Measurements from ENCODE around the gene DPM2.
A peak's percentile ranks its signal among the peaks of the same experiment; 100 is the strongest.

Gene DPM2

GRCh38 chr9:127913682-127914081 lies 24.0 kb downstream of the DPM2 start:
- H3K36me3 ChIP-seq (ENCODE audit: control insufficient read depth, low read length) = peaks cover 60% of the 10 kb centered on the region
- H3K4me2 ChIP-seq (ENCODE audit: low read length) = no peak overlapping the region
- no peaks in the 10 kb centered on the region for H4K20me1 ChIP-seq (ENCODE audit: control insufficient read depth, insufficient read depth, low read depth, low read length)
- H3K79me2 ChIP-seq (ENCODE audit: control insufficient read depth, low read length) = peaks cover 22% of the 10 kb centered on the region
- peaks cover 60% of the 10 kb centered on the region for H3K4me1 ChIP-seq (ENCODE audit: control insufficient read depth, low read length)
- no peak for TF ChIP-seq CTCF (IDR thresholded peaks at IDR 0.05; ENCODE audit: low read depth, low read length, poor library complexity, severe bottlenecking)
- TF ChIP-seq EZH2phosphoT487 (IDR thresholded peaks at IDR 0.05; ENCODE audit: borderline replicate concordance, low read length) = no peak
- H3K9me2 ChIP-seq (replicated peaks; ENCODE audit: control insufficient read depth, low read length) = no peaks in the 10 kb centered on the region
- no peaks in the 10 kb centered on the region for H3K9me3 ChIP-seq (ENCODE audit: control insufficient read depth, insufficient read depth, low read length)
- no peak overlapping the region for H3K4me3 ChIP-seq (ENCODE audit: low read length)
- no peaks in the 10 kb centered on the region for H3K27me3 ChIP-seq (ENCODE audit: control insufficient read depth, low read length)
- no peak overlapping the region for H3K27ac ChIP-seq (ENCODE audit: low read depth, low read length)
- peaks cover 9% of the 10 kb centered on the region for H3F3A ChIP-seq (ENCODE audit: control insufficient read depth, insufficient read depth)

- Histone ChIP-seq H3K27ac (ENCODE audit: low read depth, low read length) (no peak overlapping the region), H3K27me3 (ENCODE audit: control insufficient read depth, low read length) (no peaks in the 10 kb centered on the region), H3K4me2 (ENCODE audit: low read length) (no peak overlapping the region), H3K4me3 (ENCODE audit: low read length) (no peak overlapping the region), H3K36me3 (ENCODE audit: control insufficient read depth, low read length) (peaks cover 68% of the 10 kb centered on the region), H4K20me1 (ENCODE audit: control insufficient read depth, insufficient read depth, low read depth, low read length) (no peaks in the 10 kb centered on the region), H3K9me2 (replicated peaks; ENCODE audit: control insufficient read depth, low read length) (no peaks in the 10 kb centered on the region), H3K9me3 (ENCODE audit: control insufficient read depth, insufficient read depth, low read length) (no peaks in the 10 kb centered on the region), H3K4me1 (ENCODE audit: control insufficient read depth, low read length) (peaks cover 52% of the 10 kb centered on the region), H3K79me2 (ENCODE audit: control insufficient read depth, low read length) (peaks cover 22% of the 10 kb centered on the region), H3F3A (ENCODE audit: control insufficient read depth, insufficient read depth) (peaks cover 9% of the 10 kb centered on the region)
- TF ChIP-seq CTCF (IDR thresholded peaks at IDR 0.05; ENCODE audit: low read depth, low read length, poor library complexity, severe bottlenecking) = no peak
- TF ChIP-seq EZH2phosphoT487 (IDR thresholded peaks at IDR 0.05; ENCODE audit: borderline replicate concordance, low read length) = no peak
Observed at GRCh38 chr9:127912882-127913281, 24.8 kb downstream of the DPM2 start.

- H3K4me3 ChIP-seq (ENCODE audit: low read length) = no peak overlapping the region
- no peaks in the 10 kb centered on the region for H3K9me3 ChIP-seq (ENCODE audit: control insufficient read depth, insufficient read depth, low read length)
- H3K79me2 ChIP-seq (ENCODE audit: control insufficient read depth, low read length) = peaks cover 22% of the 10 kb centered on the region
- H3K4me2 ChIP-seq (ENCODE audit: low read length) = peak overlapping the region; percentile 30; the same call in 1 of the 2 replicates
- no peaks in the 10 kb centered on the region for H4K20me1 ChIP-seq (ENCODE audit: control insufficient read depth, insufficient read depth, low read depth, low read length)
- H3K36me3 ChIP-seq (ENCODE audit: control insufficient read depth, low read length) = peaks cover 70% of the 10 kb centered on the region
- no peaks in the 10 kb centered on the region for H3K9me2 ChIP-seq (replicated peaks; ENCODE audit: control insufficient read depth, low read length)
- peaks cover 47% of the 10 kb centered on the region for H3K4me1 ChIP-seq (ENCODE audit: control insufficient read depth, low read length)
- peaks cover 6% of the 10 kb centered on the region for H3F3A ChIP-seq (ENCODE audit: control insufficient read depth, insufficient read depth)
- no peaks in the 10 kb centered on the region for H3K27me3 ChIP-seq (ENCODE audit: control insufficient read depth, low read length)
- H3K27ac ChIP-seq (ENCODE audit: low read depth, low read length) = no peak overlapping the region
- TF ChIP-seq CTCF (IDR thresholded peaks at IDR 0.05; ENCODE audit: low read depth, low read length, poor library complexity, severe bottlenecking) = no peak
- no peak for TF ChIP-seq EZH2phosphoT487 (IDR thresholded peaks at IDR 0.05; ENCODE audit: borderline replicate concordance, low read length)
Observed at GRCh38 chr9:127912296-127912695, 25.4 kb downstream of the DPM2 start.

Data from DOHH2 (cell line).